ENCODE results near the gene PHF10.

DNA sequence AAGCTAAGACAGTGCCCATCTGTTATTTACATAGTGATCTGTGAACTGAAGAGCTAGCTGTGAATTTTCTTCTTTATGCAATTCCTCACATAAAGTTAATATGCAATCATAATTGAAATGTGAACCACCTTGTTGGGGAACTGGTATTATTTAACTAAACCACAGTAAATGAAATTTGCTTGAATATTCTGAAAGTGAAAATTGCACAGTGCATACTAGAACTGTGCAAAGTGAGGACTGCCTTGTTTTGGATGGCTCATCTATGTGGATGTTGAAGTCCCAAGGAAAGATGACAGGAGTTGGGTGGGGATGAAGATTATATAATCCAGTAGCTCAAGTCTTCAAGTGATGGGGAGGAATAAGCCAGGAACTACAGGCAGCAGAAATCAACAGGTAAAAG, 5.7 kb upstream of the PHF10 start:
- TF ChIP-seq CTCF (IDR thresholded peaks at IDR 0.05) (no peak), POLR2A (IDR thresholded peaks at IDR 0.05) (no peak)
